Trophoblast cell (in vitro differentiated cells and primary cell): ENCODE data around the gene TBC1D22A.

Experiments used
- DNase-seq, 2 donors: peaks; one replicate each; pipeline ENCODE4 v3.0.0-alpha.2; 2016
- H2AFZ ChIP-seq: 2 replicates; pipeline ENCODE4 v1.6.1; 2013; ENCODE audit warnings: low read length, moderate library complexity, mild to moderate bottlenecking; ENCODE audit not compliant: insufficient read depth, poor library complexity
- H2AK5ac ChIP-seq: 2 replicates; pipeline ENCODE4 v1.6.1; 2013; ENCODE audit warnings: mild to moderate bottlenecking, low read length
- H2BK120ac ChIP-seq: 2 replicates; pipeline ENCODE4 v1.6.1; 2013; ENCODE audit warnings: low read length, mild to moderate bottlenecking, moderate library complexity; ENCODE audit not compliant: insufficient read depth, poor library complexity
- H2BK12ac ChIP-seq: 2 replicates; pipeline ENCODE4 v1.6.1; 2013; ENCODE audit warnings: mild to moderate bottlenecking, low read length, moderate library complexity
- H2BK5ac ChIP-seq: 2 replicates; pipeline ENCODE4 v1.6.1; 2013; ENCODE audit warnings: low read length, low read depth, moderate library complexity, mild to moderate bottlenecking; ENCODE audit not compliant: poor library complexity
- H3K14ac ChIP-seq: 2 replicates; pipeline ENCODE4 v1.6.1; 2013; ENCODE audit warnings: mild to moderate bottlenecking, low read length
- H3K18ac ChIP-seq: 2 replicates; pipeline ENCODE4 v1.6.1; 2013; ENCODE audit warnings: mild to moderate bottlenecking, low read length
- H3K23ac ChIP-seq: 2 replicates; pipeline ENCODE4 v1.6.1; 2013; ENCODE audit warnings: low read length
- H3K27ac ChIP-seq: 2 replicates; pipeline ENCODE4 v1.5.1; 2013; ENCODE audit warnings: low read depth, mild to moderate bottlenecking, inconsistent platforms, low read length, moderate library complexity
- H3K27me3 ChIP-seq: 2 replicates; pipeline ENCODE4 v1.6.1; 2013; ENCODE audit warnings: inconsistent platforms, mild to moderate bottlenecking, low read length, moderate library complexity; ENCODE audit not compliant: insufficient read depth
- H3K36me3 ChIP-seq, 2 experiments: 1 replicate in 1 of 2; 2 replicates in 1 of 2; pipeline ENCODE4 v1.6.1; 2013; ENCODE audit warnings: low read length in 2 of 2, mild to moderate bottlenecking in 2 of 2, moderate library complexity in 1 of 2; ENCODE audit not compliant: insufficient read depth in 2 of 2, control insufficient read depth in 1 of 2
- H3K4ac ChIP-seq: 2 replicates; pipeline ENCODE4 v1.6.1; 2013; ENCODE audit warnings: low read depth, mild to moderate bottlenecking, low read length, moderate library complexity
- H3K4me1 ChIP-seq, 2 experiments: 1 replicate in 1 of 2; 2 replicates in 1 of 2; pipeline ENCODE4 v1.6.1; 2013; ENCODE audit warnings: low read length in 2 of 2, mild to moderate bottlenecking in 2 of 2, moderate library complexity in 1 of 2; ENCODE audit not compliant: insufficient read depth in 2 of 2, control insufficient read depth in 1 of 2
- H3K4me2 ChIP-seq: 2 replicates; pipeline ENCODE4 v1.6.1; 2013; ENCODE audit warnings: inconsistent platforms, mild to moderate bottlenecking, low read length, moderate library complexity
- H3K4me3 ChIP-seq: 2 replicates; pipeline ENCODE4 v1.5.1; 2013; ENCODE audit warnings: mild to moderate bottlenecking, low read depth, low read length, inconsistent platforms
- H3K79me1 ChIP-seq: one replicate; pipeline ENCODE4 v1.6.1; 2013; ENCODE audit warnings: low read length
- H3K79me2 ChIP-seq: 2 replicates; pipeline ENCODE4 v1.6.1; 2013; ENCODE audit warnings: low read length, mild to moderate bottlenecking; ENCODE audit not compliant: control insufficient read depth, insufficient read depth, poor library complexity
- H3K9ac ChIP-seq: 2 replicates; pipeline ENCODE4 v1.6.1; 2013; ENCODE audit warnings: mild to moderate bottlenecking, low read length
- H3K9me3 ChIP-seq: 2 replicates; pipeline ENCODE4 v1.6.1; 2013; ENCODE audit warnings: low read depth, mild to moderate bottlenecking, control low read depth, inconsistent platforms, low read length; ENCODE audit not compliant: insufficient read depth
- H4K12ac ChIP-seq: 2 replicates; pipeline ENCODE4 v1.6.1; 2013; ENCODE audit warnings: low read depth, mild to moderate bottlenecking, low read length, moderate library complexity
- H4K8ac ChIP-seq: 2 replicates; pipeline ENCODE4 v1.6.1; 2013; ENCODE audit warnings: low read depth, mild to moderate bottlenecking, low read length, moderate library complexity
- H4K91ac ChIP-seq: one replicate; pipeline ENCODE4 v1.6.1; 2013; ENCODE audit warnings: low read depth, mild to moderate bottlenecking, low read length, moderate library complexity
- WGBS: extraction: QIAGEN DNeasy Blood & Tissue Kit; methylation state at CpG from one replicate; pipeline ENCODE4 v1.1.7; 2013; ENCODE audit warnings: missing lambda C conversion rate; ENCODE audit not compliant: insufficient read length, insufficient coverage; ENCODE audit errors: extremely low coverage; 5-methylcytosine and 5-hydroxymethylcytosine counted together

The TBC1D22A gene

DNA sequence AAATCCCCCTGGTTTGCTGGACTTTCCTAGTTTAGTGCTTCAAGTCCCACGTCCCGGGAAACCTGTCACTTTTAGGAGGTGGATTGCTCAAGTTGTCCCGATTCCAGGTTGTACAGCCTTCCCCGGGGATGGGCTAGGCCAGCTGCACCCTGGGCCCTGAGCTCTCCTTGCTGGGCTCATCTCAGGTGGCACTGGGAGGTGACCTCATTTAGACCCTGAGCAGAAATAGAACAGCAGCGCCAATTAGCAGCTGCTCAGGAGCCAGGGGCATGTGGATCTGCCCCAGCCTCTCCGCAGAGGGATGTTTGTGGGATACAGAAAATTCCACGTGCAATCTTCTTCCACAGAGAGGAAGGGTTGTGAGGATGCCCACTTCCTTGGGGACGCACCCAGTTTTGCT, 14.8 kb upstream of the TBC1D22A start:
- H3K4ac ChIP-seq: no peak overlapping the region
- no peak overlapping the region for H4K91ac ChIP-seq
- H3K27ac ChIP-seq: no peak overlapping the region
- H3K23ac ChIP-seq: no peak overlapping the region
- no peak overlapping the region for H2AK5ac ChIP-seq
- no peak overlapping the region for H3K14ac ChIP-seq
- no CpG with 5 or more reads among the region's 8 CpGs for WGBS
- H2AFZ ChIP-seq: no peak overlapping the region
- no peak overlapping the region for H3K4me2 ChIP-seq
- no peaks in the 10 kb centered on the region for H3K79me2 ChIP-seq
- H3K18ac ChIP-seq: no peak overlapping the region
- no peaks in the 10 kb centered on the region for H3K36me3 ChIP-seq
- peak overlapping the region; percentile 42 for H2BK12ac ChIP-seq
- H3K9ac ChIP-seq: no peak overlapping the region
- H2BK120ac ChIP-seq: no peak overlapping the region
- no peak overlapping the region for H4K12ac ChIP-seq
- no peak overlapping the region for H3K4me3 ChIP-seq
- H3K9me3 ChIP-seq: peaks cover 4% of the 10 kb centered on the region
- H2BK5ac ChIP-seq: no peak overlapping the region
- DNase-seq: no peak
- H3K4me1 ChIP-seq: peaks cover 20 to 26% of the 10 kb centered on the region in 2 experiments
- no peak overlapping the region for H4K8ac ChIP-seq
- peaks cover 13% of the 10 kb centered on the region for H3K79me1 ChIP-seq
- no peaks in the 10 kb centered on the region for H3K27me3 ChIP-seq

DNA sequence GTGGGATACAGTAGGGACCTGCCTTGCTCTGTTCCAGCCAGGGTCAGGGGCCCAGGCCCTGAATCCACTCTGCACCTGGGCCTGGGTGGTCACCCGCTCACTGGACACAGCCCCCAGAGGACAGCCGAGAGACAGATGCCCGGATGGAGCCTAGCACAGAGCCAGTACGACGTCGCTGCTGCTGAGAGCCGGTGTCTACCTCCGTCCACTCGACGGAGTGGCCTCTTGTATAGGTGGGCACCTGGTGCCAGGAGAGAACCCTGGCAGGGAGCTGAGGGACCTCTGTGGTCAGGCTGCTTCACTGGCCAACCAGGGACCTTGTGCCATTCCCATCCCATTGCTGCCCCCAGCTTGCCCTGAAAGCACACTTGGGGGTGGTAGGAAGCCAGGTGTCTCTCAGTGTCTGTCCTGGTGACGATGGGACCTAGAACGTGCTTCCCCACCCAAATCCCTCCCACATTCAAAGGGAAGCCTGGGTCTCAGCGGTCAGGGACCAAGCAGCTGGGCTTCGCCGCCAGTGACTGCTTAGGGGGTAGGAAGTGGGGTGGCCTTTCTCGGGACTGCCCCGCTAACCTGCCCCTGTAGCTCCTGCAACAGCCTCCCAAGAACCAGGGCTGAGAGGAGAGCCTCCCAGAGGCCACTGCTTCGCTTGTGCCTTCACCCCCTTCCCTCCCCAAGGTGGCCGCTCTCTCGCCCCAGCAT, 14.1 kb upstream of the TBC1D22A start:
- Histone ChIP-seq H3K79me2 (no peaks in the 10 kb centered on the region), H3K23ac (no peak overlapping the region), H2AFZ (peak overlapping the region; percentile 43), H2BK12ac (peak overlapping the region; percentile 42), H3K9me3 (peaks cover 4% of the 10 kb centered on the region), H3K4me1 (peaks cover 19 to 21% of the 10 kb centered on the region in 2 experiments), H3K27me3 (no peaks in the 10 kb centered on the region), H4K91ac (peak overlapping the region; percentile 74), H3K4me2 (no peak overlapping the region), H3K4ac (peak overlapping the region; percentile 2), H3K36me3 (no peaks in the 10 kb centered on the region), H3K4me3 (no peak overlapping the region), H3K14ac (peak overlapping the region; percentile 41), H3K79me1 (peaks cover 13% of the 10 kb centered on the region), H3K9ac (no peak overlapping the region), H2AK5ac (peak overlapping the region; percentile 32), H2BK120ac (peak overlapping the region; percentile 5), H4K8ac (peak overlapping the region; percentile 14), H4K12ac (no peak overlapping the region), H3K27ac (peak overlapping the region; percentile 53), H2BK5ac (no peak overlapping the region), H3K18ac (no peak overlapping the region)
- DNase-seq: no peak
- WGBS: no CpG with 5 or more reads among the region's 20 CpGs

DNA sequence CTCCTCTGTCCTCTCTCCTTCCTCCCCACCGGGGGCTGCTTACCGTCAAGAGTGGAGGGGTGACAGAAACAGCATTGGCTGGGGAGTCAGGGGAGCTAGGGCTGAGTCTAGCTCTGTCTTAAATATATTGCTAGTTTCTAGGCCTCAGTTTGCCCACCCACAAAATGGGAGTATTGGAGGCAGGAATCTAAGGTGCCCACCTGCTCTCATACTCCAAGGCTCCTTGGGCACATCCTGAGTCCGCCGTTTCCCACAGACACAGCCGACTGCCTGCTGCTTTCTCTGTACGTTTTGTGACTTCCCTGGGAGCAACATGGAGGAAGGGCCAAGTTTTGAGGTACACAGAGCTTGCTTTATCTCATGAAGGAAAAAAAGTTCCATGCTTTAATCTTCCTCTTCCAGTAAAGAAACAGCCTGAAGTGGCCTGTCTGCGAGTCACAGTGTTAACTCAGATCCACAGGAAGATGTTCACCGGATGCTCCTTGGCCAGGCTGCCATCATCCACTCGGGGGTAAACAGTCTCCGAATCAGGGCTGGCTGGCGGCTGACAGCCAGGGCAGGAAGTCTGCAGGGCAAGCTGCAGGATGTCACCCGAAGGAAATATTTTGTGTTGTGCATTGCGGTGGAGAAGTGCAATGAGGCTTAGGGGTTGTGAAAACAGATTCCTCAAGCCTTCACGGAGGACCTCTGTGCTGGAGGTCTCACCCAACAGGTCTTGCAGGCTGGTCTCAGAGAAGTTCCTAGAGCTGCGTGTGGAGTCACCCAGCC, 13.4 kb upstream of the TBC1D22A start:
- no peak overlapping the region for H3K9ac ChIP-seq
- peak overlapping the region; percentile 10 for H3K4me2 ChIP-seq
- H3K79me2 ChIP-seq: no peaks in the 10 kb centered on the region
- no peak overlapping the region for H2AFZ ChIP-seq
- no peak overlapping the region for H3K4ac ChIP-seq
- no peak overlapping the region for H2AK5ac ChIP-seq
- peak overlapping the region; percentile 41 for H3K14ac ChIP-seq
- H3K4me3 ChIP-seq: no peak overlapping the region
- peak; percentile 54 to 78 for DNase-seq
- peak overlapping the region; percentile 74 for H4K91ac ChIP-seq
- H3K4me1 ChIP-seq: peaks cover 23 to 27% of the 10 kb centered on the region in 2 experiments
- peak overlapping the region; percentile 29 for H4K12ac ChIP-seq
- peak overlapping the region; percentile 28 for H2BK5ac ChIP-seq
- H4K8ac ChIP-seq: no peak overlapping the region
- H2BK12ac ChIP-seq: peak overlapping the region; percentile 63
- peak overlapping the region; percentile 5 for H2BK120ac ChIP-seq
- H3K9me3 ChIP-seq: peaks cover 4% of the 10 kb centered on the region
- no peaks in the 10 kb centered on the region for H3K36me3 ChIP-seq
- no CpG with 5 or more reads among the region's 15 CpGs for WGBS
- peaks cover 13% of the 10 kb centered on the region for H3K79me1 ChIP-seq
- no peaks in the 10 kb centered on the region for H3K27me3 ChIP-seq
- H3K18ac ChIP-seq: no peak overlapping the region
- H3K23ac ChIP-seq: no peak overlapping the region
- peak overlapping the region; percentile 53 for H3K27ac ChIP-seq

DNA sequence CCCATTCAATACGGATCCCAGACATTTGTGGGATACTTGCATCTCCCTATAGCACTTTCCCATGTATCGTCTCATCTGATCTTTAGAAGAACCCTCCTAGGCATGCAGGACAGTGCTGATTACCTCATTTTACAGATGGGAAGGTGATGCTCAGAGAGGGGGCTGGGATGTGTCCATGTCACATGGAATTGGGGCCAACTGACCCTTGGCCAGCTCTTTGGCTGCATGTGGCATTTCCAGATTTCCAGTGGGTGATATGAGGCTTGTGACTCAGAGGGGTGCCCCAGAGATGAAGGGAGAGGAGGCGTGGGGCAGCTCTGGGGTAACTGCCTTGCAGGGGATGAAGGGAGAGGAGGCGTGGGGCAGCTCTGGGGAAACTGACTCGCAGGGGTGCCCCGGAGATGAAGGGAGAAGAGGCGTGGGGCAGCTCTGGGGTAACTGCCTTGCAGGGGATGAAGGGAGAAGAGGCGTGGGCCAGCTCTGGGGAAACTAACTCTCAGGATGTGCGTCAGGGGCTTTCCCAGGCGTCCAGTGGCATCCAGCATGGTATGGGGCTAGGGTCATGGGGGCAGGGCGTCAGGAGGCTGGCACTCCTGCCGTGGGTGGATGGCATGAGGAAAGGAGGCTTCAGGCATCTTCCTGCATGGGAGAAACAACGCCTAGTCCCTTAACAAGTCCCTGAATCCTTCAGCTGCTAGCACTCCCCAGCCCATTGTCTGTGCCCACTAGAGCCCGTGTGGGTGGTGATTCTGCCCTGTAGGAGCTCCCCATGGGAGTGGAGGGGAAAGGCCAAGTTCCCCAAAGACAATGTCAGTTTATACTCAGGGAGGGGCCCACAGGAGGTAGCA, 12.5 kb upstream of the TBC1D22A start:
- Histone ChIP-seq H2AK5ac (no peak overlapping the region), H3K9me3 (peaks cover 4% of the 10 kb centered on the region), H4K91ac (peak overlapping the region; percentile 42), H3K36me3 (no peaks in the 10 kb centered on the region), H2BK12ac (peak overlapping the region; percentile 35), H2BK120ac (peak overlapping the region; percentile 31), H3K4me3 (no peak overlapping the region), H3K9ac (no peak overlapping the region), H3K79me2 (no peaks in the 10 kb centered on the region), H3K14ac (no peak overlapping the region), H3K79me1 (peaks cover 13% of the 10 kb centered on the region), H3K4ac (no peak overlapping the region), H3K23ac (no peak overlapping the region), H3K4me1 (peaks cover 23 to 28% of the 10 kb centered on the region in 2 experiments), H3K4me2 (no peak overlapping the region), H4K12ac (no peak overlapping the region), H3K27ac (peak overlapping the region; percentile 2), H3K27me3 (no peaks in the 10 kb centered on the region), H2BK5ac (peak overlapping the region; percentile 7), H2AFZ (no peak overlapping the region), H4K8ac (no peak overlapping the region), H3K18ac (no peak overlapping the region)
- WGBS: no CpG with 5 or more reads among the region's 14 CpGs
- peak in 1 of 2 donors; percentile 13 for DNase-seq
